T47D (cell line): Measurements from ENCODE around the gene PACSIN1.

Source experiments
- DNase-seq, 2 experiments: peaks; one replicate each; pipeline versions ENCODE4 v3.0.0 to v3.0.0-alpha.2; 2011 to 2012; ENCODE audit warnings: low read depth in 1 of 2, low spot score in 1 of 2
- JUND ChIP-seq: IDR thresholded peaks from 2 replicates; pipeline ENCODE4 v1.6.1; 2012; ENCODE audit warnings: low read depth
- in situ Hi-C: cut with HindIII; loops from 2 replicates; pipeline ENCODE4 v1.10.0; 2016; ENCODE audit warnings: low sequenced_read_pairs, low pct_unique_long_range_greater_than_20kb

The PACSIN1 gene

DNA sequence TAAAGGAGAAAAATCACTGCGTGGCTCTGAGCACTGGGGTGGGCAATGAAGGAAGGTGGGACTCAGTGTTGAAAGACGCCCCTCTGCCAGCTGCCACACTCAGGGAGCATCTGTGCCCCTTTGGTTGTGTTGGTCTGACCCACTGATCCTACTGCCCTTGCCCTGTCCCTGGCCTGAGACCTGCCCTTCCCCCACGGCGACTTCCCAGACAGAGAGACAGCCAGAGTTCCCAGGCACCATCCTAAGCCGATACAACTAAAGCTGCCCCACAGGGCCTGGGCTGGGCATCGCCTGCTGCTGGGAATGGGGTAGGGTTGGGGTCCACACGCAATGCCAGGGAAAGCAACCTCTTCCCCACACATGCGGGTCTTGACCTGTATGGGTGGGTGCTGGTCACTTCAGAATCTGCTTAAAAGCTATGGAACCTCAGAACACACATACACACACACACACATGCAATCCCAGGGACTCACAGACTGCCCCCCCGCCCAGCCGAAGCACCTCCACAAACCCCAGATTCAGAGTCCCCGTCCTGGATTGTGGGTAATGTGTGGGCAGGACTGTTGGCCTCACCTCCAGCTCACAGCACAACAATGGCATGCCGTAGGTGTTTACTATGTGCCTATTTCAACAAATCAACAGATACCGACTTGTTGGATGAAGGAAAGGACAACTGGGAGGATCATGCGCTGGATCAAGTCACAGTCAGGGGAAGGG is 101.1 kb downstream of the PACSIN1 start:
- no peak for TF ChIP-seq JUND
- peak in 1 of 2 experiments; percentile 75 for DNase-seq
- in situ Hi-C loops, result no loop called here

- in situ Hi-C loops, result no loop called here
- no peak for TF ChIP-seq JUND
- DNase-seq, result no peak
Observed at GRCh38 chr6:34568341-34569201, 102.7 kb downstream of the PACSIN1 start.

GRCh38 chr6:34569361-34569973 is 103.6 kb downstream of the PACSIN1 start:
- no peak for TF ChIP-seq JUND
- no peak for DNase-seq
- in situ Hi-C loops, result no loop called here

- TF ChIP-seq JUND, result no peak
- no peak for DNase-seq
- in situ Hi-C loops, result no loop called here
Observed at GRCh38 chr6:34570066-34570833, 104.4 kb downstream of the PACSIN1 start.

DNA sequence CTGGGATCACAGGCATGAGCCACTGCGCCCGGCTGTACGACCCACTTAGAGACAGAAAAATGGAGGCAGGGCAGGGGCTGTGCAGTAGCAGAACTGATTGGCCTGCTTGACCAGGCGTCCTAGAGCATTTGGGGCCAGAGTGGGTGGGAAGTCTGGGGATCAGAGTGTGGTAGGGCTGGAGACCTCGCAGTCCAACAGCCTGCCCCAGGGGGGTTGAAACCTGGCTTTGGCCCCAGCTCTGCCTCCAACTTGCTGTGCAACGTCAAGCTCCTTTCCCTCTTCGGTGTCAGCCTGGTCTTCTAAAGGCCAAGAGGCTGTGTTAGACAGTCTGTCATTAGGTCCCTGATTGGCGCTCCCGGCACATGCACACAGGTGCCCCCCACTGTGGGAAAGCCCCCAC is 105.5 kb downstream of the PACSIN1 start:
- DNase-seq, result no peak
- TF ChIP-seq JUND, result no peak
- in situ Hi-C loops, result no loop called here

- in situ Hi-C loops, result no loop called here
- TF ChIP-seq JUND, result no peak
- no peak for DNase-seq
Observed at GRCh38 chr6:34572021-34572420, 106.1 kb downstream of the PACSIN1 start.

- no peak for DNase-seq
- in situ Hi-C loops, result no loop called here
- no peak for TF ChIP-seq JUND
Observed at GRCh38 chr6:34572585-34572984, 106.7 kb downstream of the PACSIN1 start.

- DNase-seq, result no peak
- in situ Hi-C loops, result no loop called here
- no peak for TF ChIP-seq JUND
Observed at GRCh38 chr6:34573567-34574183, 107.8 kb downstream of the PACSIN1 start.

- no peak for TF ChIP-seq JUND
- DNase-seq, result no peak
- in situ Hi-C loops, result no loop called here
Observed at GRCh38 chr6:34574647-34575293, 108.9 kb downstream of the PACSIN1 start.

DNA sequence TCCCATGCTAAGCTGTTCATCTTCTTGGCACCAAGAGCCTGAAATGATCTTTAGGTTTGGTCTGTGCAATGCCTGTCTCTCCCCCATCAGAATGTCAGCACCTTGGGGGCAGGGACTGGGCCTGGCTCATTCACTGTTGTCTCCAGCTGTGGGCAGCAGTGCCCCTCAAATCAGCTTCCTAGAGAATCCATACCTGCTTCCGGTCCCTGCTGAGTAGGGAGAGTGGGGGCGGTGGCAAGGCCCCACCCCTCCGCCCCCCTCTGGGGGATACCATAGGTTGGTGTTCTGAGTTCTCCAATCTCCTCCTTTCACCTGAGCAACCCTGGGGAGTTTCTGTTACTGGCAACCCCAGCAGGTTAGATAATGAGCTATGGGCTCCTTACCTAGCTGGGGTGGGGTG is 109.5 kb downstream of the PACSIN1 start:
- in situ Hi-C loops, result no loop called here
- no peak for TF ChIP-seq JUND
- DNase-seq, result no peak

DNA sequence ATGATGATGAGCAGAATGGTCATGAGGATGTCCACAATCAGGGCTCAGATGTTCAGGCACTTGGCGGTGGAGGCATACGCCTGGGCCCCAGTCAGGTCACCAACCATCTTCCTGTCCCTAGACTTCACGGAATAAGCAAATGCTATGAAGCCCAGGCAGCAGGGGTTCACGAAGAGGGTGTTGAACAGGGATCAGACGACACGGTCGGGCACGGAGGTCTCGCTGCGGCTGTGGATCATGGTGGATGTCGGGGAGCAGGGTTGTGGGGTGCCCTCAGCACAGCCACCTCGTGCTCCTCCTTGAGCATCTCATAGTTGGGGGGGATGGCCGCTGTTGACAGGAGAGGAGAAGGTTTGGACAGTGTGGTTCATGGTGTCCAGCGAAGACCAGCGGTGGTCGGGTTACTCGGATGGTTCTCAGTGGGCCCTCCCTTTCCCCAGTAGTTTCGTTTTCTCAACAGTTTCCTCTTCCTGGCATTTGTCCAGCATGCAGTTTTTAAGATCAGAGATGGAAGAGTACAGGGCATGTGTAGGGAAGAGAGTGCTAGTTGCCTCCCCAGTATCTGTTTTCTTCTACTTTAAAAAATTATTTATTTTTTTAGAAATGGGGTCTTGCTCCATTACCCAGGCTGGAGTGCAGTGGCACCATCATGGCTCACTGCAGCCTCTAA is 110.5 kb downstream of the PACSIN1 start:
- no peak for DNase-seq
- no peak for TF ChIP-seq JUND
- in situ Hi-C loops, result no loop called here
